Measurements from ENCODE around the gene PSENEN. TPM values are rescaled to one million over a fixed set of nuclear protein-coding genes. Genes with fewer than 3 reads are reported as not detected.

PSENEN gene
- total RNA-seq, 1 experiment from 2014 or later = 69.7 TPM

GRCh38 chr19:35715355-35715809 is 30.1 kb upstream of the PSENEN start:
- no peak overlapping the region for H3K9ac ChIP-seq (ENCODE audit: extremely low read depth, insufficient read length, low read length)
- Mint-ChIP-seq H3K27ac (no peak overlapping the region), H3K4me1 (peaks cover 49 to 51% of the 10 kb centered on the region in 2 experiments), H3K4me3 (peak overlapping the region; percentile 86 to 90), H3K27me3 (ENCODE audit: low read depth) (no peaks in the 10 kb centered on the region; the same call in 1 of the 2 replicates), H3K36me3 (ENCODE audit: insufficient read depth in 1 of 3, low read depth in 3 of 3) (peaks cover 8 to 17% (median 8%) of the 10 kb centered on the region in 3 experiments; a peak in 6 of 7 replicates), H3K9me3 (no peaks in the 10 kb centered on the region; a peak in 1 of 5 replicates)
- no peak overlapping the region for H4K8ac ChIP-seq (replicated peaks; ENCODE audit: insufficient read length, low read depth, low read length)
- H4K5ac ChIP-seq (ENCODE audit: insufficient read length, low read depth, low read length) = no peak overlapping the region
- peak overlapping the region; percentile 80 for H3K4me2 ChIP-seq (ENCODE audit: insufficient read depth, insufficient read length, low read length)
- peaks cover 18% of the 10 kb centered on the region for H3K23me2 ChIP-seq (ENCODE audit: insufficient read length, low read depth, low read length, poor library complexity, severe bottlenecking)
- peaks cover 10% of the 10 kb centered on the region; the same call in 1 of the 2 replicates for H3K4me1 ChIP-seq (ENCODE audit: insufficient read depth, low read length)
- no peak overlapping the region for H3K14ac ChIP-seq (ENCODE audit: insufficient read depth, low read length)
- no peak overlapping the region for H4K91ac ChIP-seq (ENCODE audit: insufficient read length, low read depth, low read length)
- H3K9me3 ChIP-seq (ENCODE audit: control insufficient read depth, low read depth, low read length) = no peaks in the 10 kb centered on the region
- H3K79me2 ChIP-seq (ENCODE audit: insufficient read depth, low read length) = peaks cover 11% of the 10 kb centered on the region; the same call in 1 of the 2 replicates
- no peak overlapping the region for H2BK5ac ChIP-seq (ENCODE audit: insufficient read length, low read length)
- H3K18ac ChIP-seq (ENCODE audit: insufficient read length, low read depth, low read length) = no peak overlapping the region
- no peak overlapping the region for H3K23ac ChIP-seq (ENCODE audit: insufficient read length, low read depth, low read length)
- H3K56ac ChIP-seq (ENCODE audit: insufficient read length, low read depth, low read length) = no peak overlapping the region
- H2BK15ac ChIP-seq (ENCODE audit: low read depth, low read length) = no peak overlapping the region
- no peak overlapping the region for H3K4ac ChIP-seq (ENCODE audit: low read depth, low read length)
- H3K27me3 ChIP-seq (ENCODE audit: insufficient read depth, low read length) = no peaks in the 10 kb centered on the region
- H2BK12ac ChIP-seq (ENCODE audit: insufficient read length, low read depth, low read length) = no peak overlapping the region
- DNase-seq = no peak
- no peak overlapping the region for H3K27ac ChIP-seq (ENCODE audit: insufficient read length, low read depth, low read length)
- no peak overlapping the region for H2AFZ ChIP-seq (ENCODE audit: low read length)
- H2AK5ac ChIP-seq (ENCODE audit: insufficient read length, low read length) = no peak overlapping the region
- no CpG with 5 or more reads among the region's 7 CpGs for WGBS (ENCODE audit: extremely low coverage, insufficient read length, low lambda C conversion rate)
- H3K79me1 ChIP-seq (ENCODE audit: insufficient read depth, low read depth, low read length, poor library complexity, severe bottlenecking) = no peaks in the 10 kb centered on the region
- peaks cover 6% of the 10 kb centered on the region for H4K20me1 ChIP-seq (ENCODE audit: control insufficient read depth, insufficient read depth, insufficient read length)
- TF ChIP-seq CTCF (conservative IDR thresholded peaks at IDR 0.05) = no peak
- H3T11ph ChIP-seq (ENCODE audit: low read length) = no peak overlapping the region
- H2BK120ac ChIP-seq (ENCODE audit: low read depth, low read length, poor library complexity, severe bottlenecking) = no peak overlapping the region
- H2BK20ac ChIP-seq (ENCODE audit: low read depth, low read length, poor library complexity, severe bottlenecking) = no peak overlapping the region
